NCI-H774 (cell line): ENCODE results near the gene EPB41L1.

Source experiments
- DNase-seq: peaks from one replicate; lab custom pipeline; 2025; lab: John Stamatoyannopoulos, UW

The EPB41L1 gene

DNA sequence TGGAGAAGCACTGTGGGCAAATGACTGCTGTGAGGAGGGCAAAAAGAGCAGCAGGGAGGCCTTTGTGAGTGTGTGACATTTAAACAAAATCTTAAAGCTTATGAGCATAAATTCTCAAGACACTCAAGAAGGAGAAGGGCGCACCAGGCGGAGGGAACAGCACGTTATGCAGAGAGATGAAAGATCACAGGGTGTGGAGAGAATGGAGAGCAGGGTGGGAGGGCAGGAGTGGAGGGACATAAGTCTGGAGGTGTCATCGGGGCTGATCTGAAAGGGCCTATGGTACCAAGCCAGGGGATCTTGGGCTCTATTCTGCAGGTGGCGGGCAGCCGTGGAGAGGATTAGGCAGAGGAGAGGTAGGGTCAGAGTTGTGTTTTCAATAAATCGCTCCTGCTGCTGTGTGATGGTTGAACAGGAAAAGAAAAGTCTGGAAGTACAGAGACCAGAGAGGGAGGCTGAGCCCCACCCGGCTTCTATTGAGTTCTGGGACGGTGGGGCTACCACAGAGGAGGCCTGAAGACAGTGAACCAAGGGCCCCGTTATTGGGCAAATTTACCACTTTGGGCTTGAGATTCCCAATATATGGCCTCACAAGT is 127.3 kb downstream of the EPB41L1 start:
- DNase-seq = no peak
